GM21825 (cell line): ENCODE measurements around the gene SORCS3.

Experiments used
- ATAC-seq: cut with Tn5 transposase; IDR thresholded peaks from one replicate; pipeline ENCODE4 v1.9.1; 2021; ENCODE audit warnings: mild to moderate bottlenecking, moderate library complexity; ENCODE audit not compliant: unreplicated experiment

Gene SORCS3

DNA sequence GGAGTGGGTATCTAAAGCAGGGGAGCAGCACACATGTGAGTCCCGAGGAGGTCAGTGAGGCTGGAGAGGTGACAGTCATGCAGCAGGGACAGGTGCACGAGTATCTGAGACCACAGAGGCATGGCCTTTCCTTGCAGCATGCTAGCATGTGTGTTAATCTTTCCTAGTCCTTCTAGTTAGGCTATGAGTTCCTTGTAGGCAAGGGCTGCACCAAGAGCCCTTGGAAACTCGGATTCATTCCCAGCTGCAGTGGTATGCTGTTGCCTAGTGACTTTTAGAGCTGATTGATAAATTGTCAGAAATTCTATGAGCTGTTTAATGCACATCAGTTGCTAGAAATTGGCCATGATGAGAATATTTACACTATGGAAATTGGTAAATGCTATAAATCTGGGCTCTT, 132.0 kb downstream of the SORCS3 start:
- ATAC-seq: no peak

DNA sequence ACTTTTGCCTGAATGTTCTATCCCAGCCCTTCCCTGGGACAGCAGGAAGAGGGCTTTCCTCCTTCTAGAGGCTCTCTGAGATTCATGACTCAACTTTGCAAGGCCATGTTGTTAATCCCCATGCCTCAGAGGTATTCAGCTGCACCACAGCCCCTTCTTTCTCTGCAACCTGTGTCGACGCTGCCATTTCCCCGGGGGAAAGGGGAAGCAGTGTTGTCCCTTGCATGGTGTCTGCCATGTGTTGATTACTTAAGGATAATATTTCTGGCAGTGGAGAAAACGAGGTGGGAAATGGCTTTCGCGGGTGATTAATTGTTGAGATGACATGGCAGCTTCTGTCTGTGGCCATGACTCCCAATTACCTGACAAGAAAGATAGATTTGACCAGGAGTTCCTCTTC, 133.1 kb downstream of the SORCS3 start:
- no peak for ATAC-seq

DNA sequence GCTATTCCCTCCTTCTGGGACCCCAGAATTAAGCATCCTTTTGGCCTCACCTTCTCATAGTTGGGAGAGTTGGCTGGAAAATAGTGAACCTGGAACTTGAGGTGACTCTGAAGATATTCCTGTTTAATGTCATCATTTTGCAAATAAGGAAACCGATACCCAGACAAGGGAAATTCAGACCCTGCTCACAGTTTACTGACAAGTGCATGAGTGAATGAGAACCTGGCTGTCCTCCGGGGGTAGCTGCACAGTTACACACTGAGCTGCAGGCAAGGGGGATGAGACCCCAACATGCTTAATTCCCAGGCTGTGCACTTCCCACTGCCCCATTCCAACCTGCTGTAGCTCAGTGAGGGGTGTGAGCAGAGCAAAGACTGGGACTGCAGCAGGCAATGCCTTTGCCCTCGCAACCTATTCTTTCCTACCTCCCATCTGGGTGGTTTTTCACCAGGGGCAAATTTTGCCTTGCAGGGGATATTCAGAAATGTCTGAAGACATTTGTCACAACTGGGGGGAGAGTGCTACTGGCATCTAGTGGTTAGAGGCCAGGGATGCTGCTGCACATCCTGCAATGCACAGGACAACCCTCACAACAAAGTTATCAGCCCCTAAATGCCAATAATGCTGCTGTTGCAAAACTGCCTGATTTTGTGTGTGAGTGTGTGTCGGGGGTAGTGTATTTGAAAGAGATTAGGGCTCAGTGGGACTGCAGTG, 136.2 kb downstream of the SORCS3 start:
- ATAC-seq: no peak

DNA sequence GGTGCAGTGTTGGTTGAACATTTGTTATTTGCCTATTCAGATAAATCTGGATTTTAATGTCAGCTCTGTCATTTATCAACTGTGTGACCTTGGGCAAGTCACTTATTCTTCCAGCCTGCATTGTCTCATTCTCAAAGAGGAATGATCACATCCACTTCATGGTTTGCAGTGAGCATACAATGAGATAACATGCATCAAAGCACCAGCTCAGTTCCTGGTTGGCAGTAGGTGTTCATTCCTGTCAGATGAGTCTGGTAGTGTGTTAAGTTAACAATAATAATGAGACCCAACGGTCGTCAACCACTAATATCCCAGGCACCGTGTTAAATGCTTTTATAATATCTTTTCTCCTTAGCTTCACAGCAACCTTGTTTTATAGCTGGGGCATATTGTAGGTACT, 137.3 kb downstream of the SORCS3 start:
- no peak for ATAC-seq

DNA sequence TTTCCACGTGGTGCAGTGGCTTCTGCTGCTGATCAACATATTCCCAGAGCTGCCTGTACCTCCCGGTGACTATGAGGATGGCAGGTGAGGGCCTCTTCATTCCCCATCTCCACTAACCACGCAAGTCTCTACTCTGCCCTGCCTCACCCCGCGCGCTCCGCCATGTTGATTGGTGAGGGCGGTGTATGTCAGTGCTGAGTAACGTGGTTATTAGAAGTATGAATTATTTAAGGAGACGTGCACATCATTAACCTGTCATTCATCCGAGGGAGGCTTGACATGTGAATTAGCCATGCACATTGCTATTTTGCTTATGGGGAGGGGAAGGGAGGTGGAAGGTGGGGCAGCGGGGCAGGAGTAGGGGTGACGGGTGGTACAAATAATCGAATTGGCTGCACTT, 138.6 kb downstream of the SORCS3 start:
- ATAC-seq: no peak

DNA sequence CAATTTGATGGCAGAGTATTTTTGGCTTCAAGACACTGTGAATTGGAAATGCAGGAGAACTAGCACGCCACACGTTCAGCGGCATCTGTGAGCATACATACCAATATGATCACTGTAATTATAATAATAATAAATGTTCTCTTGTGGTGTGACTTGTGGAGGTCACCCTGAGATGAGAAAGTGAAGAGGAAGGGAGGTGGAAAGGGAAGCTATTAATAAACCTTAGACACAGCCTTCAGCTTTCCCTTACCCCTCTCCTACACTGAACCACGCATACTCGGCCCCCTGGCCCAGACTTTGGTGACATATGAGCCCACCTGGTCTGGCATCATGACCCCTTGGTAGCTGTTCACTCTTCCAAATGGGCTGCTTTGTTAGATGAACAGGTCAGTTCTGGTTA, 139.1 kb downstream of the SORCS3 start:
- ATAC-seq: no peak

DNA sequence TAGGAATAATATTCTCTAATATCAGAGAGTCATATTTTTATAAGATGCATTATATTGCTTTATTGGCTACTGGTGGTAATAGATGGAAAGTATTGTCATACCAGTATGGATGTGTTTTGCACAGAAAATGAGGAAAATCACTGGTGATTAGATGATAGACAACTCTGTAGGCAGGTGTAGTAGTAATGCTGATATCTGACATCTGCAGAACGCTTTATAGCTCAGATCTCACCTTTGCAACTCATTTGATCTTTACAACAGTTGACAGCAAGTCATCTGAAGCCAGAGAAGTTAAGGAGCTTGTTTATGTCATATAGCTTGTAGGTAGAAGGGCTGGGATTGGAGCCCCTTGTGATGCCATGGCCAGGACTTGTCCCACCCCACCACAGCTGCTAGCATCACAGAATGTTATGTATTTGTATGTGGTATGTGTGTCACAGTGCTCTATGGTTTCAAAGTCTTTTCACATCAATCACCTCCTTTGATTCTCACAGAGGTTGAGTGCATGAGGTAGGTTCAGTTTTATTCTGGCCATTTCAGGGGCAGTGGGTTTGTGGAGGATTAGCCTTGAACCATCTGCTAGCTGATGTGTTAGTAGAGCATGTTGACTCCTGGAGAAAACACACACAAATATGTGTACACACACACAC, 140.0 kb downstream of the SORCS3 start:
- no peak for ATAC-seq

DNA sequence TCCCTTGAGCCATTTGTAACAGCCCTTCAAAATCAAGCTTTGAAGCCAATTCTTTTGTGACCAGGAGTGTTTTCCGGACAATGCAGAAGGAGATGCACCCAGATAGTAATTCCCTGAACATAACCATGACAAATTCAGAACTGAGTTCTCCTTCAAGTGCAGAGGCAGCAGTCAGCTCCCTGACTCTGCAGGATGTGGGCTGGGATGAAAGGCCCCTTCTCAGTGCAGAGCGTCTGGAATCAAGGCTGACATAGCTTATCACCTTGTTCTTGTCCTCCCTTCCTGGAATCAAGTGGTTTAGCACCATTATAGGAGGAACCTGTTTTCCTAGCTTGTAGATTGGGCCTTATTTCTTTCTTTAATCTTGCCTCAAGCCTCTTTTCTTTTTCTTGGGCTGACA, 143.4 kb downstream of the SORCS3 start:
- ATAC-seq: no peak

DNA sequence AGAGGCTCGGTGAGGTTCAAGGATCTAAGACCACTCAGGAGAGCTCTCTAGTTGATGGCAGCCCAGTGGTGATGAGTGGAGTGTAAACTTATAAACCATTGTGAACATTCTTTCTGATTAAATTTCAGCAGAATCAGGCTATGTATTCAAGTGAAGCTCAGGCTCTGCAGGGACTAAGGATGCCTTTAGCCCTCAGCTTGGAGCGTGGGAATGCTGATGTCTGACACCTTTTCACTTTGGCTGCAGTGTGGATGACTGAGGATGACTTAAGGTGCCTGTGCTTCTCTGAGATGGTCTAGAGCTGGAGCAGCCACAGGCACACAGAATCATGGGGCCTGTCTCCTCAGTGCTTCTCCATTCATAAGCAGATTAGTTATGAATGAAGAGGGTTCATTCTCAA, 150.4 kb downstream of the SORCS3 start:
- no peak for ATAC-seq

DNA sequence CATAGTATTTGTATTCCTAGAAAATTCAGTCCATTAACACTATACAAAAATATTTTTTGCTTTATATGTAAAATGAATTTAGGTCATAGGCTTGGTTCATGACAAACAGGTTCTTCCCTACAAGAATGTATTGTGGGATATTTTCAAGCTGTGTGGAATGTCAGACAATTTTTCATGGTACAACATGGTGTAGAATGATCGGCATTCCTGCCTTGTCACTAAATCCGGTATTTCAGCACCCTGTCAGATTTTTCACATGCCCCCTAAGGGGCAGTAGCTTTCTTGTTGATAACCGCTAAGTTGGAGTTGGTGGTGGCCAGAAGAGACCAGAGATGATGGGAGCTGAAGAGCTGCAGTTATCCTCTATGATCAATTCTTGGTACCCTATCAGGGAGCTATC, 154.3 kb downstream of the SORCS3 start:
- no peak for ATAC-seq

DNA sequence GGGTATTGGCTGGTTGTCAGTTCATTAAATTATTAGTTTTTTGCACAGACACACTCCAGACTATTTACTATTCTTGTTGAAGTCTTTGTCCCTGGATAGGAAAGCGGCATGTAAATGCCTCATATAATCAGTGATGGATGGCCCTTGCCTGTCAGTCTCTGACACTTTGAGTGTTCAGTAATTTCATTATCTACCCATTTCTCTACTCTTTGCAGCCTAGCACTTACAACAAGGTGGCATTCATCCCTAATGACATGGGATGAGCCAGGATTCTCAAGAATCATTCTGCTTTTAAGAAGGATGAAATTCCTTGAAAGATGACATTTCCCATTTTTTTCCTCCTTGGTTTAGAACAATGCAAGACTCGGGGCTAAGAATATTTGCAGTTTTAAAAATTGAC, 155.7 kb downstream of the SORCS3 start:
- no peak for ATAC-seq

DNA sequence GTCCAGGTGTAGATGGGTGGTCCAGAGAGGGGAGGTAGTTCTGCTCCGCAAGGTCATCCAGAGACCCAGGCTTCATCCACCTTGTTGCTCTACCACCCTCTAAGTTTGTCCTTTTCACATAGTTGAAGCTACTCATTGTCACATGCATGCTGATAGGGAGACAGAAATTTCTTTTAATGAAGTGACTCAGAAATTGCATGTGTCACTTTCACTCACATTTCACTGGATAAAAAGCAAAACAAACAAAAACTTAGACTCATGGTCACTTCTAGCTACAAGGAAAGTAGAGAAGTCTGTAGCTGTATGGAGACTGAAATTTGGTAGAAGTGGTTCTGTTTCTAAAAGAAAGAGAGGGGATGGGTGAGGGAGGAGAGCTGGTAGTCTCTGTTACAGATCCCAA, 161.9 kb downstream of the SORCS3 start:
- no peak for ATAC-seq

DNA sequence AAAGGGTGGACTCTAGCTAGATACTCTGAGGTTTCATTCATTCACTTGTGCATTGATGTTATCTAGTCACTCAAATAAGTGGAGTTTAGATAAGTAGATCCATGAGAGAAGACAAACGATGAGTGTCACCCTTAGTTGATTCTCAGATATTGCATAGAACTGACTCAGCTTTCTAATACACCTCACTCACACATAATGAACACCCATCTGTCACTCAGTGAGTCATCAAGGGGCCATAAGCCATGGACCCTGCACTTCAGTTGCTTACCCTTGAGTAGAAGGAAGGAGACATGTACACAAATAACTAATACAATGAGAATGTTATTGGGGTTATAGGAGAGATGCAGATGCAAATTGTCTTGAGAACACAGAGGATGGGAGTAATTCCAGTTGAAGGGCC, 163.8 kb downstream of the SORCS3 start:
- ATAC-seq: no peak

DNA sequence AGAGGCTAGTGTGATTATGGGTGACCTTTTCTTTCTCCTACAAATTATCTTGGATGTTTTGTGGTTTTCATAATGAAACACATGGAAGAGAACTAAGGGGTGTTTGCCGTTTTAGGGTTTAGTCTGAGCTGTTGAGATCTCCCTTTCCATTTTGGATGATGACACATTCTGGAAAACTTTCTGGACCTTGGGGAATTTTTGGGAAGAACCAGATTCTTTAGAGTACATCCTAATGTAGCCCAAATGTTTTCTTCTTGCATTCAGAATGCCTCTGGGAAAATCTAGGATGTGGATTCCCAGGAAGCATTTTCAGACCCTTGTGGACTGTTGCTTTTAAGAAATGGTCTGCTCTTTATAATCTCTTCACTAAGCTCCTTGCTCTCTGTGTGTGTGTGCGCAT, 165.7 kb downstream of the SORCS3 start:
- ATAC-seq: no peak

DNA sequence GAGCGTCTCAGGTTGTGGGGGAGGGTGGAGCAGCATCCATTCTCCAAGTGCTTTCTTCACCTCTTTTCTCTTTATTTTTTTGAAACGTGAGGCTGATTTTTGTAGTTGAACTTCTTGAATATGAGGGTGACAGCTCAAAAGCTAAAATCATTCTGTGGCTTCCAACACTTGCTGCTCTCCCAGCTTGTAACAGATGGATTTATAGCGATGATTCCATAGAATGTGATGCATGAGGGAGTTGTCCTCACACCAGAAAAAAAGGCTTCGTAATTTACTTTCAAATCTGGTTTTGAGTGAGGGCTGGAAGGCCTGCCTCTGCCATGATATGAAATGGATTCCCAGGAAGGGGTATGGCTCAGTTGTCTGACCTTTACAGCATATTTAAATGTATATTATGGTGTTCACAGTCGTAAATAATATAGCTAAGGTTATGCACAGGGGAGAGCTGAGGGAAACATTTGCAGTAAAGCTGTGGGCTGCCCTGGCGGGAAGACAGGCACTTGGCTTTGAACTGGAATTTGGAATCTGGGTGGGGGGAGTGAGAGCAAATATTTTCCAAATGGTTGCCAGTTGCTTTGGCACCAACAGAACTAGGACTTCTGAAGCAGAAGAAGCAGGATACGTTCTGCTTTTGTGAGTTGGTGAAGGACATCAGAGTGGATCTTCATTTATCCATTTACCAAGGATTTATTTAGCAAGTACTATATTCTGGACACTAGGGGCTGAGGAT, 166.7 kb downstream of the SORCS3 start:
- no peak for ATAC-seq

DNA sequence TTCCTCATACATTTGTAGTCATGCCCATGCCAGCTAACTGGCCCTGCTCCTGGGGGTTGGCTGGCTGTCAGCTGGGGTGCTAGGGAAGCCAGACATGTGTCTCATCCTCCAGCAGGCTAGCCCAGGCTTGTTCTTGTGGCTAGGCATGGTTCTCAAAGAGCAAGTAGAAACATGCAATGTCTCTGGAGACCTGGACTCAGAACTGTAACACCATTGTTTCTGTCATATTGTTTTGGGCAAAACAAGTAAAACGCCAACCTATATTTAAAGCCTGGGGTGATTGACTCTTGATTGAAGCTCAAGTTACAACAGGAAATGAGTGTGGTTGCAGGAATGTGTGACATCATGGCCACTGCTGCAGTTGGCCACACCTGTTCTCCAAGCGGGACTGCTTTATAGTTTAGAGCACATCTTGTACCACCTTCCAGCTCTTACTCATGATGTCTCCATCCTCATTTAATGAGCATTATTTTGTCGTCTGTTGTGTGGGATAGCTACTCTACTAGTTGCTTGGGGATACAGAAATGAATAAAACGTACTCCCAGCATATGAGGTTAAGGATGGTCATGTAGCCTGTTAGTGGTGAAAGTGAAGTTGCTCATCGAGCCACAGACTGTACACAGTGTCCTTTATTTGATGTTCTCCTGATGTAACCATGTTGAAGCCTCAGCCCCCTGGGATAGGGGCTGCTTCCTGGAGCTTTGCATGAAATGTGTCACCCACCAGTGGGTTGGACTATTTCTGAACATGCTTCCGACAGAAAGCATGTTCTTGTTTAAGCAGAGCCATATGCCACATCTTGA, 168.4 kb downstream of the SORCS3 start:
- ATAC-seq: peak; percentile 59

DNA sequence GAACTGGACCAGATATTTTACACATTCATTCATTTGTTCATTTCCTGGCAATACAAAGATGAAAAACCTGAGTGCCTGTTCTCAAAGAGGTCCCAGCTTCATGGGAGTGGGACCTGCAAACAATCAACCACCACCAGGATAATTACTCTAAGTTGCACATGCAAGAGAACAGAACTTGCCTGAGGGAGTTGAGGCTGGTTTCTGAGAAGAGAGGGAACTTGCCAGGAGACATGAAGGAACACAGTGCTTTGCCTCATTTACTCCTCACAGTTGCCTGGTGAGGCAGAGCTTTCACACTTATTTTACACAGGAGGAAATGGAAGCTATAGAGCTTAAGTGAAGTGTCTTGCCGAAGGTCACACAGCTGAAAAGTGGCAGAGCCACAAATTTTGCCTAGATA, 170.1 kb downstream of the SORCS3 start:
- ATAC-seq: no peak

DNA sequence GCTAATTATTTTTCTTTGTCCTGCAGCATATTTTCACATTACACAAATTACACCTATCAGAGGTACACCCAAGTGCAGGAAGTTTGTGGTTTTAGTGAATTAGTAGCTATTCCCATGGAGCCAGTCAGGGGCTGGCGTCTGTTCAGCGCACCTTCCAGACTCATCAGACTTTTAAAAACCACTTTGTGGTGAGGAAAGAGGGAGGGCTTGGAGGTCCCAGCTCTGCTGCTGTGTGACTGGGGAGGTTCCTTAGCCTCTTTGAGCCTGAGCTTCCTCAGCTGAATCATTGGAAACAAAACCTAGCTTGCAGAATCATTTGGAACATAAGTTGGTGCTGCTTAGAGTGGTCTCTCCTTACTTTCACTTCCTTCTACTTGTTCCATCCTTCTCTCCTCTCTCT, 175.4 kb downstream of the SORCS3 start:
- ATAC-seq: no peak

DNA sequence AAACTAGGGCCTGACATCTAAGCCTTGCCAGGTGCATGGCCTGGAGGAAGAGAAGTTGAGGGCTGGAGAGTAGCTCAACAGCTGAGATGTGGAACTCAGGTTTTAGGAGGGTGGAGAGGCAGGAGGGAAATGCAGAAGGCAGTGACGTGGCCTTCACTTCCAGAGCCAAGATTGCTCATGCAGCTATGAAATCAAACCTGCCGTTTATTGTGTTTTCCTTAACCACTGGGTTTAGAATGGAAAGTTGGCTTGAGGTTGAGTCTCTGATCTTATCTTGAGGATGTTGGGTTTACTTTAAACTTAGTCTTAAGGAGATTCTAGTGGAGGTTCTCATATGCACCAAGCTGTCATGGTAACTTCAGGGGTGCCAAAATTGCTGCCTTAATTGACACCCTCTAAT, 178.6 kb downstream of the SORCS3 start:
- ATAC-seq: no peak

DNA sequence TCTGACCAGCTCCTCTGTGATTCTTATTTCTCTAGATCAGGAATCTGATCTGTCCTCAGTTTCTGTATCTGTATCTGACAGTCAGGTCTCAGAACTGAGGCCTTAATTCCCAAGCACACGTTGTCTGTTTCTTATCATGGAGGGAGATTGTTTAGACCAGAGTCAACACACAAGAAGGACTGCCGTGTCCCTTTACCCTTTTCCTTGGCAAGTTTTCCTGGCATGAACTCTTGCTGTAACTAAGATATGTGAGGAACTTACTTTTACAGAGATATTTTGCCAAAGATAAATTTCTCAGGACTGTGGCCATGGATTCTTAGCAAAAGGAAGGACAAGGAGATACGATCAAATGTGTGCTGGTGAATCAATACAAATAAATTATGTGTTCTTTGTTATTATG, 181.0 kb downstream of the SORCS3 start:
- no peak for ATAC-seq

DNA sequence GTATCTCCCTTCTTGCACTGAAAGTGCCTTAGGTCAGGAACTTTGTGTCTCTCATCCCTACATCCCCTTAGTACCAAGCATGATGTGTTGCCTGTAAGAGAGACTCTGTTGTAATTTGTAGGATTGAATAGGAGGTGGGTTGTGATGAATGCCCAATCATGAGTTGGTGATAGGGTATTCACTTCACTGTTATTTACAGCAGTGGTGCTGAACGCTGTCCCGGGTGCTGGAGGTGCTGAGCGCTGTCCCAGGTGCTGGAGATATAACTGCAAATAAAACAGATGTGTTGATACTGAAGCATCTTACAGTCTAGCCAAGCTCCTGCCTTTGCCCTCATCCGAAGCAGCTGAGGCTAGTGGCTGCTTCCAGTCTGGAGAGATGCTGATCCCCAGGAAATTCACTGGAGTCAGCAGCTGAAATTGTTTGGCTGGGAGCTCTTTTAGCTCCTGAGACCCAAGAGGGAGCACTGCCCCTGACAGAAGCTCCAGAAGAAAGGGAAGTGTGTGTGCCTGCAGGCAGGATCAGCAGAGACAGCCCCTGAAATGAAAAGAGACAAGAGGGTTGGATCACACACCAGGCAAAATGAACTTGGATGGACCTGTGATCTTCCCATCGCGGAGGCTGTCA, 183.4 kb downstream of the SORCS3 start:
- ATAC-seq: no peak
